Panc1 (cell line): ENCODE results near the gene CDH26. TPM values are rescaled to one million over a fixed set of nuclear protein-coding genes. Genes with fewer than 3 reads are reported as not detected.

ENCODE experiments used
- ATAC-seq: fragments of 200-7000 bp; cut with Tn5 transposase; 2 replicates; pipeline ENCODE4 v1.9.1; 2020; ENCODE audit warnings: mild to moderate bottlenecking, moderate library complexity
- BruUV-seq: library from RNA; stranded (reverse); fragments of 400-500 nt; replicated peaks from 2 replicates; lab custom pipeline; 2021; lab: Mats Ljungman, UMichigan
- CTCF ChIA-PET: fragments of 300-600 bp; sonication (Branson Sonifier 250); formaldehyde crosslinking; loops from one replicate; lab custom pipeline; 2022; ENCODE audit warnings: antibody characterized with exemption; lab: Charles Lee
- POLR2A ChIA-PET: fragments of 300-600 bp; sonication (Branson Sonifier 250); formaldehyde crosslinking; loops from one replicate; lab custom pipeline; 2022; ENCODE audit warnings: antibody characterized with exemption; lab: Charles Lee
- DNase-seq: peaks from one replicate; pipeline ENCODE4 v3.0.0-alpha.2; 2010; ENCODE audit warnings: low read depth, low spot score
- H3K27ac ChIP-seq: 2 replicates; pipeline ENCODE4 v1.5.1; 2011; ENCODE audit warnings: mild to moderate bottlenecking, low read length, inconsistent platforms
- H3K27me3 ChIP-seq: fragments of 200-500 bp; sonication (Bioruptor generic); 2 replicates; pipeline ENCODE4 v1.6.0; 2014; ENCODE audit warnings: low read length, inconsistent platforms; ENCODE audit not compliant: control insufficient read depth, insufficient read depth
- H3K36me3 ChIP-seq: fragments of 200-500 bp; sonication (Bioruptor generic); 2 replicates; pipeline ENCODE4 v1.5.1; 2014; ENCODE audit warnings: inconsistent platforms, mild to moderate bottlenecking, low read length, moderate library complexity; ENCODE audit not compliant: control insufficient read depth, insufficient read depth
- H3K4me1 ChIP-seq: 2 replicates; pipeline ENCODE4 v1.5.1; 2011; ENCODE audit warnings: inconsistent platforms, mild to moderate bottlenecking, low read length, moderate library complexity; ENCODE audit not compliant: control insufficient read depth, insufficient read depth
- H3K4me3 ChIP-seq, 2 experiments: 2 replicates each; pipeline ENCODE4 v1.5.1; 2011 to 2012; ENCODE audit warnings: low read depth in 2 of 2, low read length in 2 of 2, mild to moderate bottlenecking in 2 of 2, inconsistent platforms in 1 of 2, moderate library complexity in 1 of 2
- H3K9me3 ChIP-seq: fragments of 200-500 bp; sonication (Bioruptor generic); 2 replicates; pipeline ENCODE4 v1.5.1; 2014; ENCODE audit warnings: low read depth, mild to moderate bottlenecking, inconsistent platforms, low read length, moderate library complexity; ENCODE audit not compliant: control insufficient read depth, insufficient read depth
- POLR2AphosphoS5 ChIP-seq: IDR thresholded peaks from 2 replicates; pipeline ENCODE4 v1.6.1; 2012; ENCODE audit warnings: mild to moderate bottlenecking, low read depth, low read length, moderate library complexity
- SIN3A ChIP-seq: IDR thresholded peaks from 2 replicates; pipeline ENCODE4 v1.6.1; 2012; ENCODE audit warnings: low read depth, mild to moderate bottlenecking, low read length, moderate library complexity, borderline replicate concordance; ENCODE audit not compliant: insufficient read depth
- TCF7L2 ChIP-seq: IDR thresholded peaks from 2 replicates; pipeline ENCODE4 v1.6.1; 2011; ENCODE audit warnings: mild to moderate bottlenecking, low read depth, low read length, inconsistent platforms
- in situ Hi-C: cut with HindIII; loops from 2 replicates; pipeline ENCODE4 v1.10.0; 2016; ENCODE audit warnings: low sequenced_read_pairs, low pct_unique_long_range_greater_than_20kb
- intact Hi-C: fragments of 100-400 bp; cut with micrococcal nuclease; formaldehyde crosslinking; loops from one replicate; pipeline ENCODE4 v1.10.0; 2022; ENCODE audit not compliant: unreplicated experiment
- total RNA-seq: library from RNA; stranded (reverse); gene quantifications from one replicate; pipeline ENCODE4 v1.2.1, GENCODE V29; 2021; ENCODE audit not compliant: unreplicated experiment
- TF ChIP-seq, protein P1 (sequence below), 2 experiments: IDR thresholded peaks; 2 replicates each; pipeline ENCODE4 v1.6.1; 2011 to 2012; ENCODE audit warnings: low read depth in 2 of 2, control low read depth in 1 of 2, low read length in 1 of 2, mild to moderate bottlenecking in 1 of 2, moderate library complexity in 1 of 2; ENCODE audit not compliant: insufficient read depth in 1 of 2
- TF ChIP-seq, protein P2 (sequence below): fragments of 450-650 bp; IDR thresholded peaks from 2 replicates; pipeline ENCODE4 v1.5.1; 2017; ENCODE audit warnings: mild to moderate bottlenecking

Gene CDH26
- total RNA-seq, 1 experiment from 2014 or later = 0.46 TPM

DNA sequence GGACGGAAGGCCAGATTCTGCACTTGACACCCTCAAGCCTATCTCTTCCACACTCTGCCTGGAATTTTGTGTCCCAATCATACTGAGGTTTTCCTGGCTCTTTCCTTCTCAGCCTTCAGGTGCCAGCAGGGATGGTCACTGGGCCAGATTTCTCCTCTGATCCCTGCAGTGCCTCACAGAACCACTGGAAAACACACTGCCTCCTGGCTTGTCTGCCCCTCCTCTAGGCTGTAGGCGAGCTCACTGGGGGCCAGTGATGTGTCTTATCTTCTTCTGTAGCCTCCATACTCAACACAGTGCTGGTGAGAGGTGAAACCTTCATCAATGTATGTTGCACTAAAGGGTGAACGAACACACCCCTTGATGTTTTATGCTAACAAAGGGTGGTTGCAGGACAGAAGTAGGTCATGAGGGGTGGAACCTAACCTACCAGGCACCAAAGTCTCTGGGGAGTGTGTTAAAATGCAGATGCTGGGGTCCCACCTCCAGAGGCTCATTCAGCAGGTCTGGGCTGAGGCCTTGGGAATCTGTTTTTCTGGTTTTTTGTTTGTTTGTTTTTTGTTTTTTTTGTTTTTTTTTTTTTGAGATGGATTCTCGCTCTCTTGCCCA lies 80.3 kb downstream of the CDH26 start:
- TF ChIP-seq, protein P1, sequence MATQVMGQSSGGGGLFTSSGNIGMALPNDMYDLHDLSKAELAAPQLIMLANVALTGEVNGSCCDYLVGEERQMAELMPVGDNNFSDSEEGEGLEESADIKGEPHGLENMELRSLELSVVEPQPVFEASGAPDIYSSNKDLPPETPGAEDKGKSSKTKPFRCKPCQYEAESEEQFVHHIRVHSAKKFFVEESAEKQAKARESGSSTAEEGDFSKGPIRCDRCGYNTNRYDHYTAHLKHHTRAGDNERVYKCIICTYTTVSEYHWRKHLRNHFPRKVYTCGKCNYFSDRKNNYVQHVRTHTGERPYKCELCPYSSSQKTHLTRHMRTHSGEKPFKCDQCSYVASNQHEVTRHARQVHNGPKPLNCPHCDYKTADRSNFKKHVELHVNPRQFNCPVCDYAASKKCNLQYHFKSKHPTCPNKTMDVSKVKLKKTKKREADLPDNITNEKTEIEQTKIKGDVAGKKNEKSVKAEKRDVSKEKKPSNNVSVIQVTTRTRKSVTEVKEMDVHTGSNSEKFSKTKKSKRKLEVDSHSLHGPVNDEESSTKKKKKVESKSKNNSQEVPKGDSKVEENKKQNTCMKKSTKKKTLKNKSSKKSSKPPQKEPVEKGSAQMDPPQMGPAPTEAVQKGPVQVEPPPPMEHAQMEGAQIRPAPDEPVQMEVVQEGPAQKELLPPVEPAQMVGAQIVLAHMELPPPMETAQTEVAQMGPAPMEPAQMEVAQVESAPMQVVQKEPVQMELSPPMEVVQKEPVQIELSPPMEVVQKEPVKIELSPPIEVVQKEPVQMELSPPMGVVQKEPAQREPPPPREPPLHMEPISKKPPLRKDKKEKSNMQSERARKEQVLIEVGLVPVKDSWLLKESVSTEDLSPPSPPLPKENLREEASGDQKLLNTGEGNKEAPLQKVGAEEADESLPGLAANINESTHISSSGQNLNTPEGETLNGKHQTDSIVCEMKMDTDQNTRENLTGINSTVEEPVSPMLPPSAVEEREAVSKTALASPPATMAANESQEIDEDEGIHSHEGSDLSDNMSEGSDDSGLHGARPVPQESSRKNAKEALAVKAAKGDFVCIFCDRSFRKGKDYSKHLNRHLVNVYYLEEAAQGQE (IDR thresholded peaks at IDR 0.05; ENCODE audit: insufficient read depth in 1 of 2, low read depth in 2 of 2, low read length in 1 of 2) = no peak
- TF ChIP-seq TCF7L2 (no peak), POLR2AphosphoS5 (no peak), SIN3A (no peak)
- TF ChIP-seq, protein P2, sequence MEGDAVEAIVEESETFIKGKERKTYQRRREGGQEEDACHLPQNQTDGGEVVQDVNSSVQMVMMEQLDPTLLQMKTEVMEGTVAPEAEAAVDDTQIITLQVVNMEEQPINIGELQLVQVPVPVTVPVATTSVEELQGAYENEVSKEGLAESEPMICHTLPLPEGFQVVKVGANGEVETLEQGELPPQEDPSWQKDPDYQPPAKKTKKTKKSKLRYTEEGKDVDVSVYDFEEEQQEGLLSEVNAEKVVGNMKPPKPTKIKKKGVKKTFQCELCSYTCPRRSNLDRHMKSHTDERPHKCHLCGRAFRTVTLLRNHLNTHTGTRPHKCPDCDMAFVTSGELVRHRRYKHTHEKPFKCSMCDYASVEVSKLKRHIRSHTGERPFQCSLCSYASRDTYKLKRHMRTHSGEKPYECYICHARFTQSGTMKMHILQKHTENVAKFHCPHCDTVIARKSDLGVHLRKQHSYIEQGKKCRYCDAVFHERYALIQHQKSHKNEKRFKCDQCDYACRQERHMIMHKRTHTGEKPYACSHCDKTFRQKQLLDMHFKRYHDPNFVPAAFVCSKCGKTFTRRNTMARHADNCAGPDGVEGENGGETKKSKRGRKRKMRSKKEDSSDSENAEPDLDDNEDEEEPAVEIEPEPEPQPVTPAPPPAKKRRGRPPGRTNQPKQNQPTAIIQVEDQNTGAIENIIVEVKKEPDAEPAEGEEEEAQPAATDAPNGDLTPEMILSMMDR = no peak
- no peak for DNase-seq
- H3K9me3 ChIP-seq = no peaks in the 10 kb centered on the region
- no peaks in the 10 kb centered on the region; the same call in 1 of the 2 replicates for H3K27me3 ChIP-seq
- no peaks in the 10 kb centered on the region for H3K4me1 ChIP-seq
- H3K36me3 ChIP-seq = no peaks in the 10 kb centered on the region
- BruUV-seq = no TSS peak
- no peak overlapping the region for H3K4me3 ChIP-seq
- ATAC-seq = no peak
- ChIA-PET POLR2A (no interaction called here), CTCF (no interaction called here)
- in situ Hi-C loops (no loop called here), intact Hi-C loops (no loop called here)
- H3K27ac ChIP-seq = no peak overlapping the region

DNA sequence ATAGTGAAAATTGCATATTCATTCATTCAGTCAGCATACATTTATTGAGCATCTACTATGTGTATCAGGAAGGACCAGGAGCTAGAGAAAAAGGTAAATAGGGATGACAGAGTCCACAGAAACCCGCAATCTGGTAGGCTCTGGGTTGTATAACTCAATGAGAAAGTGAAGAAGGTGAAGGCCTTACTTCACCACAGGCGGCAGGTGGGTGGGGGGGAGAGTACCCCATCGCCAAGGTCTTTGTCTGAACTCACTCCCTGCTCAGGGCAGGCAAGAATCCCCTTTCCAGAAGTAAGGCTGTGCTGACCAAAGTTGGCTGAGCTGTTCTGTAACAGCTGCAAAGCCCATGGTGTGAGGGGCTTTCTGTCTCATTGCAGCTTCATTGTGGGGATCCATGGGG lies 81.3 kb downstream of the CDH26 start:
- ATAC-seq (no peak), DNase-seq (no peak)
- ChIA-PET POLR2A (no interaction called here), CTCF (no interaction called here)
- Histone ChIP-seq H3K36me3 (no peaks in the 10 kb centered on the region), H3K9me3 (no peaks in the 10 kb centered on the region), H3K4me3 (no peak overlapping the region), H3K4me1 (no peaks in the 10 kb centered on the region), H3K27me3 (no peaks in the 10 kb centered on the region; the same call in 1 of the 2 replicates), H3K27ac (no peak overlapping the region)
- BruUV-seq = no TSS peak
- in situ Hi-C loops = no loop called here
- intact Hi-C loops = no loop called here
- no peak for TF ChIP-seq TCF7L2
- TF ChIP-seq, protein P2 = no peak
